Adrenal gland (tissue), 5 donors: ENCODE measurements around the gene TES.

Source experiments
- POLR2A ChIP-seq, 2 donors: fragments of 450-650 bp; IDR thresholded peaks; one replicate each; pipeline ENCODE4 v1.6.1; 2017; ENCODE audit warnings: antibody characterized with exemption in 2 of 2, mild to moderate bottlenecking in 2 of 2, moderate library complexity in 1 of 2
- TF ChIP-seq, protein P1 (sequence below), 6 experiments: fragments of 450-650 bp in 4 of 6; fragments of 200-600 bp in 2 of 6; sonication (generic) in 1 of 6; IDR thresholded peaks; 1 replicate in 5 of 6; 2 replicates in 1 of 6; pipeline versions ENCODE4 v1.5.1 to v1.8.0; 2016 to 2021; ENCODE audit warnings: antibody characterized with exemption in 6 of 6, mild to moderate bottlenecking in 2 of 6, moderate library complexity in 1 of 6
- donor health status: DM: no; HTN: no; CAD: no.

GRCh38 chr7:116249969-116250553, 39.7 kb downstream of the TES start:
- TF ChIP-seq, protein P1, sequence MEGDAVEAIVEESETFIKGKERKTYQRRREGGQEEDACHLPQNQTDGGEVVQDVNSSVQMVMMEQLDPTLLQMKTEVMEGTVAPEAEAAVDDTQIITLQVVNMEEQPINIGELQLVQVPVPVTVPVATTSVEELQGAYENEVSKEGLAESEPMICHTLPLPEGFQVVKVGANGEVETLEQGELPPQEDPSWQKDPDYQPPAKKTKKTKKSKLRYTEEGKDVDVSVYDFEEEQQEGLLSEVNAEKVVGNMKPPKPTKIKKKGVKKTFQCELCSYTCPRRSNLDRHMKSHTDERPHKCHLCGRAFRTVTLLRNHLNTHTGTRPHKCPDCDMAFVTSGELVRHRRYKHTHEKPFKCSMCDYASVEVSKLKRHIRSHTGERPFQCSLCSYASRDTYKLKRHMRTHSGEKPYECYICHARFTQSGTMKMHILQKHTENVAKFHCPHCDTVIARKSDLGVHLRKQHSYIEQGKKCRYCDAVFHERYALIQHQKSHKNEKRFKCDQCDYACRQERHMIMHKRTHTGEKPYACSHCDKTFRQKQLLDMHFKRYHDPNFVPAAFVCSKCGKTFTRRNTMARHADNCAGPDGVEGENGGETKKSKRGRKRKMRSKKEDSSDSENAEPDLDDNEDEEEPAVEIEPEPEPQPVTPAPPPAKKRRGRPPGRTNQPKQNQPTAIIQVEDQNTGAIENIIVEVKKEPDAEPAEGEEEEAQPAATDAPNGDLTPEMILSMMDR (IDR thresholded peaks at IDR 0.05), result peak in 3 of 6 experiments; percentile 28 to 35 (median 35)
- TF ChIP-seq POLR2A (IDR thresholded peaks at IDR 0.05), result no peak
